Right ventricle myocardium superior (tissue), 1 donor: Measurements from ENCODE around the gene MPV17L. TPM values are rescaled to one million over a fixed set of nuclear protein-coding genes. Genes with fewer than 3 reads are reported as not detected.
"Not testable (repeated sequence)": the region's sequence is repeated elsewhere in the genome, so short reads cannot be mapped to it uniquely, and the experiment has no call there.

Experiments used
- ATAC-seq: fragments of 200-7000 bp; cut with Tn5 transposase; one replicate; pipeline ENCODE4 v1.9.1; 2020; ENCODE audit warnings: mild to moderate bottlenecking; ENCODE audit not compliant: poor library complexity
- DNase-seq: peaks from one replicate; pipeline ENCODE4 v3.0.0-alpha.2; 2020
- intact Hi-C: fragments of 100-400 bp; cut with DNase I; formaldehyde crosslinking; loops from one replicate; pipeline ENCODE4 v1.11.2; 2022
- total RNA-seq: library from RNA; stranded (reverse); fragmentation: NEBNext Ultra II Directional; extraction: Animal tissue kit (Norgen Biotek cat#: 25700); gene quantifications from one replicate; pipeline ENCODE4 v1.2.1, GENCODE V29; 2021
- donor health status: DM: no; HTN: yes; CAD: no; lungs with severe emphysema.

The MPV17L gene
- total RNA-seq, 1 donor from 2014 or later, result 6.1 TPM

GRCh38 chr16:15439521-15439920 is 44.0 kb downstream of the MPV17L start:
- ATAC-seq (no peak), DNase-seq (no peak)
- intact Hi-C loops, result loop anchor here (10.0 kb wide), 1 partner anchor 105 kb away; no protein-coding TSS in a partner anchor

GRCh38 chr16:15440852-15441251 is 45.3 kb downstream of the MPV17L start:
- intact Hi-C loops, result no loop called here
- DNase-seq (no peak), ATAC-seq (no peak)

- ATAC-seq, intact Hi-C loops, DNase-seq: not testable (repeated sequence)
These were observed 46.6 kb downstream of the MPV17L start for GRCh38 chr16:15442140-15442539.

GRCh38 chr16:15443753-15444152 is 48.2 kb downstream of the MPV17L start:
- DNase-seq (no peak), ATAC-seq (no peak)
- intact Hi-C loops, result no loop called here

GRCh38 chr16:15444264-15444663 is 48.7 kb downstream of the MPV17L start:
- intact Hi-C loops, result no loop called here
- no peak for DNase-seq
- ATAC-seq, result no peak

- intact Hi-C loops, result no loop called here
- no peak for ATAC-seq
- DNase-seq, result no peak
These were observed 49.9 kb downstream of the MPV17L start for GRCh38 chr16:15445450-15445849.

GRCh38 chr16:15446901-15447300 is 51.3 kb downstream of the MPV17L start:
- DNase-seq (no peak), ATAC-seq (no peak)
- intact Hi-C loops, result no loop called here

- intact Hi-C loops, result no loop called here
- DNase-seq (peak; percentile 65), ATAC-seq (peak; percentile 46)
These were observed 55.1 kb downstream of the MPV17L start for GRCh38 chr16:15450624-15451023.

GRCh38 chr16:15451098-15451731 is 55.7 kb downstream of the MPV17L start:
- ATAC-seq, result no peak
- DNase-seq, result no peak
- intact Hi-C loops, result no loop called here

- DNase-seq, result no peak
- no peak for ATAC-seq
These were observed 56.8 kb downstream of the MPV17L start for GRCh38 chr16:15452246-15452855.

GRCh38 chr16:15453296-15453695 is 57.7 kb downstream of the MPV17L start:
- intact Hi-C loops, DNase-seq, ATAC-seq: not testable (repeated sequence)

More at GRCh38 chr16:15452246-15452855, 56.8 kb downstream of the MPV17L start:
- intact Hi-C loops, result no loop called here

- intact Hi-C loops, DNase-seq, ATAC-seq: not testable (repeated sequence)
These were observed 59.4 kb downstream of the MPV17L start for GRCh38 chr16:15454933-15455332.

- intact Hi-C loops, result no loop called here
- ATAC-seq (no peak), DNase-seq (no peak)
These were observed 61.8 kb downstream of the MPV17L start for GRCh38 chr16:15457400-15457799.

- ATAC-seq (no peak), DNase-seq (no peak)
- intact Hi-C loops, result no loop called here
These were observed 62.4 kb downstream of the MPV17L start for GRCh38 chr16:15457958-15458357.

GRCh38 chr16:15459791-15460190 is 64.2 kb downstream of the MPV17L start:
- DNase-seq (no peak), ATAC-seq (no peak)
- intact Hi-C loops, result no loop called here

GRCh38 chr16:15460601-15461000 is 65.0 kb downstream of the MPV17L start:
- DNase-seq, result no peak
- intact Hi-C loops, result no loop called here
- no peak for ATAC-seq

- no peak for DNase-seq
- intact Hi-C loops, result no loop called here
- ATAC-seq, result no peak
These were observed 65.8 kb downstream of the MPV17L start for GRCh38 chr16:15461376-15461775.
